Caco-2 (cell line): ENCODE measurements around the gene FARS2. TPM values are rescaled to one million over a fixed set of nuclear protein-coding genes. Genes with fewer than 3 reads are reported as not detected.

Experiments
- BruUV-seq: library from RNA; stranded (reverse); fragments of 400-500 nt; replicated peaks from 2 replicates; lab custom pipeline; 2021; lab: Mats Ljungman, UMichigan
- CTCF ChIA-PET: fragments of 300-600 bp; sonication (Branson Sonifier 250); formaldehyde crosslinking; loops from one replicate; lab custom pipeline; 2022; ENCODE audit warnings: antibody characterized with exemption; lab: Charles Lee
- POLR2A ChIA-PET: fragments of 300-600 bp; sonication (Branson Sonifier 250); formaldehyde crosslinking; loops from one replicate; lab custom pipeline; 2022; ENCODE audit warnings: antibody characterized with exemption; lab: Charles Lee
- DNase-seq, 2 experiments: peaks; one replicate each; pipeline versions ENCODE4 v3.0.0 to v3.0.0-alpha.2; 2020 to 2022
- H3K27me3 ChIP-seq: replicated peaks from 2 replicates; pipeline ENCODE4 v1.6.0; 2011; ENCODE audit warnings: low read length; ENCODE audit not compliant: control insufficient read depth, insufficient read depth
- H3K36me3 ChIP-seq: 2 replicates; pipeline ENCODE4 v1.5.1; 2011; ENCODE audit warnings: low read length; ENCODE audit not compliant: control insufficient read depth, insufficient read depth
- H3K4me1 ChIP-seq: fragments of 250-450 bp; sonication (Bioruptor Pico); 2 replicates; pipeline ENCODE4 v1.5.1; 2020; ENCODE audit warnings: mild to moderate bottlenecking
- H3K4me3 ChIP-seq: 2 replicates; pipeline ENCODE4 v1.5.1; 2011; ENCODE audit warnings: low read depth, mild to moderate bottlenecking, control low read depth, low read length
- H3K9me3 ChIP-seq: fragments of 250-450 bp; sonication (Bioruptor Pico); 2 replicates; pipeline ENCODE4 v1.5.1; 2020; ENCODE audit warnings: mild to moderate bottlenecking, moderate library complexity
- H3K27ac Mint-ChIP-seq: one replicate; pipeline ENCODE4 v1.8.0; 2022; ENCODE audit warnings: mixed read lengths; ENCODE audit not compliant: unreplicated experiment
- H3K27me3 Mint-ChIP-seq: one replicate; pipeline ENCODE4 v1.8.0; 2022; ENCODE audit warnings: mixed read lengths; ENCODE audit not compliant: insufficient read depth, unreplicated experiment
- H3K36me3 Mint-ChIP-seq: one replicate; pipeline ENCODE4 v1.8.0; 2022; ENCODE audit warnings: mild to moderate bottlenecking, mixed read lengths; ENCODE audit not compliant: insufficient read depth, unreplicated experiment
- H3K4me1 Mint-ChIP-seq: one replicate; pipeline ENCODE4 v1.8.0; 2022; ENCODE audit warnings: low read depth, mixed read lengths; ENCODE audit not compliant: unreplicated experiment
- H3K4me3 Mint-ChIP-seq: one replicate; pipeline ENCODE4 v1.8.0; 2022; ENCODE audit warnings: mild to moderate bottlenecking, moderate library complexity, mixed read lengths; ENCODE audit not compliant: unreplicated experiment
- H3K9me3 Mint-ChIP-seq: one replicate; pipeline ENCODE4 v1.8.0; 2022; ENCODE audit warnings: mixed read lengths; ENCODE audit not compliant: unreplicated experiment
- CTCF ChIP-seq, 2 experiments: fragments of 200-600 bp in 1 of 2; IDR thresholded peaks; 1 replicate in 1 of 2; 2 replicates in 1 of 2; pipeline versions ENCODE4 v1.5.1 to v1.8.0; 2011 to 2022; ENCODE audit warnings: antibody characterized with exemption in 1 of 2, control low read depth in 1 of 2, inconsistent platforms in 1 of 2, low read depth in 1 of 2, low read length in 1 of 2, mild to moderate bottlenecking in 1 of 2, moderate library complexity in 1 of 2; ENCODE audit not compliant: insufficient read depth in 1 of 2, severe bottlenecking in 1 of 2, unreplicated experiment in 1 of 2
- intact Hi-C: fragments of 100-400 bp; cut with micrococcal nuclease; formaldehyde crosslinking; loops from one replicate; pipeline ENCODE4 v1.10.0; 2022; ENCODE audit not compliant: unreplicated experiment
- total RNA-seq: library from RNA; stranded (reverse); gene quantifications from 2 replicates; pipeline ENCODE4 v1.2.3, GENCODE V29; 2022

Gene FARS2
- total RNA-seq, 1 experiment from 2014 or later = 15.4 TPM

GRCh38 chr6:5285081-5285480 lies 23.8 kb downstream of the FARS2 start:
- no peak for TF ChIP-seq CTCF (IDR thresholded peaks at IDR 0.05; ENCODE audit: insufficient read depth in 1 of 2, low read depth in 1 of 2, low read length in 1 of 2, severe bottlenecking in 1 of 2, unreplicated experiment in 1 of 2)
- Histone ChIP-seq H3K36me3 (no peaks in the 10 kb centered on the region), H3K4me3 (no peak overlapping the region), H3K4me1 (no peaks in the 10 kb centered on the region), H3K9me3 (no peaks in the 10 kb centered on the region), H3K27me3 (no peaks in the 10 kb centered on the region)
- DNase-seq = no peak
- no TSS peak for BruUV-seq
- H3K4me3 Mint-ChIP-seq = no peak overlapping the region
- ChIA-PET CTCF (no interaction called here), POLR2A (no interaction called here)
- no peaks in the 10 kb centered on the region for H3K4me1 Mint-ChIP-seq
- no peaks in the 10 kb centered on the region for H3K36me3 Mint-ChIP-seq
- no peak overlapping the region for H3K27ac Mint-ChIP-seq
- H3K27me3 Mint-ChIP-seq = no peaks in the 10 kb centered on the region
- intact Hi-C loops = no loop called here
- H3K9me3 Mint-ChIP-seq = no peaks in the 10 kb centered on the region

GRCh38 chr6:5285526-5285925 lies 24.2 kb downstream of the FARS2 start:
- intact Hi-C loops = no loop called here
- BruUV-seq = no TSS peak
- POLR2A ChIA-PET = no interaction called here

GRCh38 chr6:5286780-5287179 lies 25.5 kb downstream of the FARS2 start:
- H3K4me1 ChIP-seq = no peaks in the 10 kb centered on the region
- H3K4me3 Mint-ChIP-seq = no peak overlapping the region
- intact Hi-C loops = no loop called here
- H3K27me3 Mint-ChIP-seq = no peaks in the 10 kb centered on the region
- DNase-seq = no peak
- no peak overlapping the region for H3K4me3 ChIP-seq
- no peaks in the 10 kb centered on the region for H3K36me3 ChIP-seq
- H3K36me3 Mint-ChIP-seq = no peaks in the 10 kb centered on the region
- no peaks in the 10 kb centered on the region for H3K27me3 ChIP-seq
- no peaks in the 10 kb centered on the region for H3K9me3 Mint-ChIP-seq
- H3K27ac Mint-ChIP-seq = no peak overlapping the region
- no peak for TF ChIP-seq CTCF (IDR thresholded peaks at IDR 0.05; ENCODE audit: insufficient read depth in 1 of 2, low read depth in 1 of 2, low read length in 1 of 2, severe bottlenecking in 1 of 2, unreplicated experiment in 1 of 2)
- no peaks in the 10 kb centered on the region for H3K9me3 ChIP-seq
- no peaks in the 10 kb centered on the region for H3K4me1 Mint-ChIP-seq
- POLR2A ChIA-PET = no interaction called here
- CTCF ChIA-PET = no interaction called here
- BruUV-seq = no TSS peak

More at GRCh38 chr6:5285526-5285925, 24.2 kb downstream of the FARS2 start:
- no peaks in the 10 kb centered on the region for H3K27me3 Mint-ChIP-seq
- CTCF ChIA-PET = no interaction called here
- H3K36me3 Mint-ChIP-seq = no peaks in the 10 kb centered on the region
- H3K27ac Mint-ChIP-seq = no peak overlapping the region
- Histone ChIP-seq H3K36me3 (no peaks in the 10 kb centered on the region), H3K4me1 (no peaks in the 10 kb centered on the region), H3K27me3 (no peaks in the 10 kb centered on the region), H3K4me3 (no peak overlapping the region), H3K9me3 (no peaks in the 10 kb centered on the region)
- no peaks in the 10 kb centered on the region for H3K9me3 Mint-ChIP-seq
- H3K4me1 Mint-ChIP-seq = no peaks in the 10 kb centered on the region
- DNase-seq = no peak
- TF ChIP-seq CTCF (IDR thresholded peaks at IDR 0.05; ENCODE audit: insufficient read depth in 1 of 2, low read depth in 1 of 2, low read length in 1 of 2, severe bottlenecking in 1 of 2, unreplicated experiment in 1 of 2) = no peak
- H3K4me3 Mint-ChIP-seq = no peak overlapping the region
